HG03520 (cell line): ENCODE measurements around the gene TSHZ2.

Experiments used
- ATAC-seq: cut with Tn5 transposase; IDR thresholded peaks from one replicate; pipeline ENCODE4 v1.9.1; 2021; ENCODE audit warnings: mild to moderate bottlenecking, moderate library complexity; ENCODE audit not compliant: unreplicated experiment

The TSHZ2 gene

GRCh38 chr20:53124803-53125202 is 152.6 kb downstream of the TSHZ2 start:
- no peak for ATAC-seq

GRCh38 chr20:53126185-53126584 is 154.0 kb downstream of the TSHZ2 start:
- ATAC-seq: no peak

GRCh38 chr20:53127027-53127426 is 154.9 kb downstream of the TSHZ2 start:
- ATAC-seq: no peak

GRCh38 chr20:53128004-53128403 is 155.8 kb downstream of the TSHZ2 start:
- no peak for ATAC-seq

GRCh38 chr20:53129563-53129962 is 157.4 kb downstream of the TSHZ2 start:
- no peak for ATAC-seq

- ATAC-seq: no peak
Observed at GRCh38 chr20:53130795-53131194, 158.6 kb downstream of the TSHZ2 start.

GRCh38 chr20:53133125-53133524 is 161.0 kb downstream of the TSHZ2 start:
- no peak for ATAC-seq

- ATAC-seq: no peak
Observed at GRCh38 chr20:53133628-53134027, 161.5 kb downstream of the TSHZ2 start.

- ATAC-seq: no peak
Observed at GRCh38 chr20:53136473-53136872, 164.3 kb downstream of the TSHZ2 start.

- ATAC-seq: peak; percentile 97
Observed at GRCh38 chr20:53138454-53139262, 166.5 kb downstream of the TSHZ2 start.

GRCh38 chr20:53141201-53142050 is 169.3 kb downstream of the TSHZ2 start:
- no peak for ATAC-seq

GRCh38 chr20:53142225-53143127 is 170.3 kb downstream of the TSHZ2 start:
- ATAC-seq: no peak

- peak; percentile 57 for ATAC-seq
Observed at GRCh38 chr20:53146201-53146891, 174.2 kb downstream of the TSHZ2 start.

GRCh38 chr20:53148771-53149147 is 176.6 kb downstream of the TSHZ2 start:
- no peak for ATAC-seq

- no peak for ATAC-seq
Observed at GRCh38 chr20:53149148-53149889, 177.2 kb downstream of the TSHZ2 start.

GRCh38 chr20:53149890-53150205 is 177.7 kb downstream of the TSHZ2 start:
- ATAC-seq: no peak

- no peak for ATAC-seq
Observed at GRCh38 chr20:53150532-53150931, 178.4 kb downstream of the TSHZ2 start.

- ATAC-seq: no peak
Observed at GRCh38 chr20:53152228-53152627, 180.1 kb downstream of the TSHZ2 start.

- peak; percentile 59 for ATAC-seq
Observed at GRCh38 chr20:53154540-53154939, 182.4 kb downstream of the TSHZ2 start.
